ENCODE data around the gene HPS1. TPM values are rescaled to one million over a fixed set of nuclear protein-coding genes. Genes with fewer than 3 reads are reported as not detected.

HPS1 gene
- polyA plus RNA-seq, 2 of the 4 experiments (the other 2 are of a cell fraction): 25.1 to 28.2 TPM

- no peak for ATAC-seq
- H3K4me2 ChIP-seq: no peak overlapping the region
- H3K4me1 ChIP-seq: no peaks in the 10 kb centered on the region
- TF ChIP-seq RFX5 (IDR thresholded peaks at IDR 0.05) (no peak), JUN (IDR thresholded peaks at IDR 0.05) (no peak), HMGXB4 (CRISPR knock-in tag; IDR thresholded peaks at IDR 0.05; ENCODE audit: borderline replicate concordance) (no peak), FOXS1 (CRISPR knock-in tag; IDR thresholded peaks at IDR 0.05) (no peak), MYC (IDR thresholded peaks at IDR 0.05; ENCODE audit: borderline replicate concordance, low read length) (no peak), HDAC2 (IDR thresholded peaks at IDR 0.05) (no peak), POLR2A (IDR thresholded peaks at IDR 0.05; ENCODE audit: low read length) (no peak), NR3C1 (IDR thresholded peaks at IDR 0.05) (no peak), SMC3 (IDR thresholded peaks at IDR 0.05) (no peak), CTCF (IDR thresholded peaks at IDR 0.05) (no peak), GATA3 (IDR thresholded peaks at IDR 0.05; ENCODE audit: borderline replicate concordance) (no peak), FOSB (CRISPR knock-in tag; IDR thresholded peaks at IDR 0.05) (no peak)
- TF ChIP-seq, protein P1, sequence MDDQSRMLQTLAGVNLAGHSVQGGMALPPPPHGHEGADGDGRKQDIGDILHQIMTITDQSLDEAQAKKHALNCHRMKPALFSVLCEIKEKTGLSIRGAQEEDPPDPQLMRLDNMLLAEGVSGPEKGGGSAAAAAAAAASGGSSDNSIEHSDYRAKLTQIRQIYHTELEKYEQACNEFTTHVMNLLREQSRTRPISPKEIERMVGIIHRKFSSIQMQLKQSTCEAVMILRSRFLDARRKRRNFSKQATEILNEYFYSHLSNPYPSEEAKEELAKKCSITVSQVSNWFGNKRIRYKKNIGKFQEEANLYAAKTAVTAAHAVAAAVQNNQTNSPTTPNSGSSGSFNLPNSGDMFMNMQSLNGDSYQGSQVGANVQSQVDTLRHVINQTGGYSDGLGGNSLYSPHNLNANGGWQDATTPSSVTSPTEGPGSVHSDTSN (IDR thresholded peaks at IDR 0.05): no peak
- TF ChIP-seq, protein P2, sequence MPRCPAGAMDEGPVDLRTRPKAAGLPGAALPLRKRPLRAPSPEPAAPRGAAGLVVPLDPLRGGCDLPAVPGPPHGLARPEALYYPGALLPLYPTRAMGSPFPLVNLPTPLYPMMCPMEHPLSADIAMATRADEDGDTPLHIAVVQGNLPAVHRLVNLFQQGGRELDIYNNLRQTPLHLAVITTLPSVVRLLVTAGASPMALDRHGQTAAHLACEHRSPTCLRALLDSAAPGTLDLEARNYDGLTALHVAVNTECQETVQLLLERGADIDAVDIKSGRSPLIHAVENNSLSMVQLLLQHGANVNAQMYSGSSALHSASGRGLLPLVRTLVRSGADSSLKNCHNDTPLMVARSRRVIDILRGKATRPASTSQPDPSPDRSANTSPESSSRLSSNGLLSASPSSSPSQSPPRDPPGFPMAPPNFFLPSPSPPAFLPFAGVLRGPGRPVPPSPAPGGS (IDR thresholded peaks at IDR 0.05): no peak
- FAIRE-seq: no peak
- ChIA-PET POLR2A (no interaction called here), CTCF (interaction anchor here (1.4 kb wide), 1 partner anchor 16 kb away, joined by 3 read pairs; no protein-coding TSS in a partner anchor)
- DNase-seq (ENCODE audit: low read depth in 1 of 2, low spot score in 1 of 2): no peak
- H3K4me3 ChIP-seq: no peak overlapping the region
- H3K27ac ChIP-seq: no peak overlapping the region
- H3K9me3 ChIP-seq: no peaks in the 10 kb centered on the region
Measured at GRCh38 chr10:98483658-98484057, 36.9 kb upstream of the HPS1 start.

DNA sequence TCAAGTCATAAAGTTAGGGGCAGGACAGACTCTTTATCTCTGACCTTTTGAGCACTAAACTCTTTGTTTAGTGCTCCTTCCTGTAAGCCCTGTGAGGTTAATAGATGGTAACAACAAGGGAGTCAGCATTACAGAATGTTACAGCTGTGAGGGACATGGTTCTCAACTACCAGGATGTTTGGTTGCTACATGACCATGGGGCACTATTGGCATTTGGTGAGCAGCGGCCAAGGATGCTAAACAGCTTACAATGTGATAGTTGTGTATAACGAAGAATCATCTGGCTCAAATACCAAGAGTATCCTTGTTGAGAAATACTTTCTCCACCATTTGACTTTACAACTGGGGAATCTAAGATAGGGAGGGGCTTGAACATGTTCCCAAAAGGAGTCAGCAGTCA lies 35.4 kb upstream of the HPS1 start:
- WGBS (ENCODE audit: missing lambda C conversion rate): 8% methylated on average over 2 of the region's 2 CpGs
- H3K4me2 ChIP-seq: no peak overlapping the region
- no peaks in the 10 kb centered on the region for H3K4me1 ChIP-seq
- no peaks in the 10 kb centered on the region for H3K9me3 ChIP-seq
- TF ChIP-seq SMC3 (IDR thresholded peaks at IDR 0.05) (no peak), EHF (CRISPR knock-in tag; IDR thresholded peaks at IDR 0.05) (no peak), POLR2A (IDR thresholded peaks at IDR 0.05; ENCODE audit: low read length) (no peak), CHD4 (IDR thresholded peaks at IDR 0.05; ENCODE audit: borderline replicate concordance) (no peak), CHD2 (IDR thresholded peaks at IDR 0.05; ENCODE audit: low read length, partially characterized antibody) (no peak), GATA3 (IDR thresholded peaks at IDR 0.05; ENCODE audit: borderline replicate concordance) (no peak), CBX8 (IDR thresholded peaks at IDR 0.05) (no peak), MYC (IDR thresholded peaks at IDR 0.05; ENCODE audit: borderline replicate concordance, low read length) (no peak), E2F6 (IDR thresholded peaks at IDR 0.05; ENCODE audit: borderline replicate concordance, low read depth) (no peak), MAFK (IDR thresholded peaks at IDR 0.05; ENCODE audit: partially characterized antibody) (no peak), FOXS1 (CRISPR knock-in tag; IDR thresholded peaks at IDR 0.05) (no peak)
- TF ChIP-seq, protein P3, sequence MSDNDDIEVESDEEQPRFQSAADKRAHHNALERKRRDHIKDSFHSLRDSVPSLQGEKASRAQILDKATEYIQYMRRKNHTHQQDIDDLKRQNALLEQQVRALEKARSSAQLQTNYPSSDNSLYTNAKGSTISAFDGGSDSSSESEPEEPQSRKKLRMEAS (IDR thresholded peaks at IDR 0.05): no peak
- POLR2A ChIA-PET: no interaction called here
- H3K27ac ChIP-seq: no peak overlapping the region
- ATAC-seq: no peak
- no peak overlapping the region for H3K4me3 ChIP-seq
- CTCF ChIA-PET: interaction anchor here (6.4 kb wide), 1 partner anchor 14 kb away, joined by 46 read pairs; no protein-coding TSS in a partner anchor
- no peak for DNase-seq (ENCODE audit: low read depth in 1 of 2, low spot score in 1 of 2)
- FAIRE-seq: no peak

Data from A549 (cell line).